Heart right ventricle (tissue), 16 donors: ENCODE data around the gene RFX3. TPM values are rescaled to one million over a fixed set of nuclear protein-coding genes. Genes with fewer than 3 reads are reported as not detected.

Experiments
- ATAC-seq, 8 donors: fragments of 200-7000 bp; cut with Tn5 transposase; one replicate each; pipeline ENCODE4 v1.9.1; 2020; ENCODE audit warnings: mild to moderate bottlenecking in 8 of 8, moderate library complexity in 8 of 8, moderate number of reproducible peaks in 1 of 8
- DNase-seq, 2 donors: peaks; one replicate each; pipeline ENCODE4 v3.0.0-alpha.2; 2020
- H3K27ac ChIP-seq, 10 donors: fragments of 200-600 bp; sonication (generic) in 2 of 10; one replicate each; pipeline versions ENCODE4 v1.5.0 to v1.8.0; 2020 to 2022; ENCODE audit warnings: mild to moderate bottlenecking in 3 of 10
- H3K27me3 ChIP-seq, 7 donors: fragments of 200-600 bp; one replicate each; pipeline ENCODE4 v1.8.0; 2021 to 2022; ENCODE audit warnings: mild to moderate bottlenecking in 2 of 7
- H3K36me3 ChIP-seq, 9 donors: fragments of 200-600 bp; sonication (generic) in 1 of 9; one replicate each; pipeline versions ENCODE4 v1.5.0 to v1.8.0; 2020 to 2022; ENCODE audit warnings: mild to moderate bottlenecking in 2 of 9
- H3K4me1 ChIP-seq, 9 donors: fragments of 200-600 bp; sonication (generic) in 1 of 9; one replicate each; pipeline versions ENCODE4 v1.5.0 to v1.8.0; 2020 to 2022; ENCODE audit warnings: mild to moderate bottlenecking in 4 of 9
- H3K4me3 ChIP-seq, 10 donors: fragments of 200-600 bp; sonication (generic) in 2 of 10; one replicate each; pipeline versions ENCODE4 v1.5.0 to v1.8.0; 2020 to 2022; ENCODE audit warnings: mild to moderate bottlenecking in 7 of 10, moderate library complexity in 2 of 10
- H3K9me3 ChIP-seq, 11 donors: fragments of 200-600 bp in 10 of 11; sonication (generic) in 2 of 11; one replicate each; pipeline versions ENCODE4 v1.5.0 to v1.8.0; 2013 to 2022; ENCODE audit warnings: mild to moderate bottlenecking in 2 of 11, control low read depth in 1 of 11, moderate library complexity in 1 of 11
- WGBS, 2 donors: extraction: QIAGEN DNeasy Blood & Tissue Kit; methylation state at CpG; one replicate each; pipeline ENCODE4 v1.1.7; 2013; ENCODE audit warnings: inconsistent platforms in 1 of 2; 5-methylcytosine and 5-hydroxymethylcytosine counted together
- intact Hi-C, 10 donors: fragments of 100-400 bp; cut with DNase I; formaldehyde crosslinking; loops; one replicate each; pipeline versions ENCODE4 v1.11.1 to v1.14.2; 2022
- polyA plus RNA-seq, 2 donors: library from polyadenylated mRNA; stranded (reverse); fragments of 200-250 nt; gene quantifications; one replicate each; pipeline ENCODE4 v1.2.3, GENCODE V29; 2013
- total RNA-seq, 10 donors: library from RNA; stranded (reverse); fragmentation: NEBNext Ultra II Directional in 3 of 10; extraction: Animal tissue kit (Norgen Biotek cat#: 25700) in 3 of 10; gene quantifications; one replicate each; pipeline versions ENCODE4 v1.2.1 to v1.2.4, GENCODE V29; 2021 to 2023
- TF ChIP-seq, protein P1 (sequence below), 9 donors: fragments of 200-600 bp; sonication (generic) in 2 of 9; IDR thresholded peaks; one replicate each; pipeline versions ENCODE4 v1.5.0 to v1.8.0; 2021 to 2022; ENCODE audit warnings: antibody characterized with exemption in 9 of 9, mild to moderate bottlenecking in 5 of 9, moderate library complexity in 1 of 9
- donor health status: Arrhythmogenic right ventricular cardiomyopathy.
- donor health status: ischemic (EF 13 %, LVEDD 7.1; RV severe dilation, severe dysfunction).
- donor health status: healthy with polysubstance abuse.
- donor health status: DM: no; HTN: yes; CAD: no.
- donor health status: DM: no; HTN: no; CAD: no.
- donor health status: ischemic (EF 25% LVEDD 6.9; RV normal size, moderate dysfunction).
- donor health status: ischemic (EF 25% LVEDD 5.7; RV mildly dilated, moderate dysfunction).
- donor health status: healthy.
- donor health status: DM: yes; HTN: yes; CAD: no.
- donor health status: Ischemic cardiomyopathy.
- donor health status: ischemic (EF 35%, LVEDD 5.7; RV mildly dilated, moderate dysfunction).
- donor health status: nonischemic (EF 11% LVEDD 7.7; RV severe dilation, severe dysfunction).
- donor health status: DM: yes; HTN: yes; CAD: no.
- donor health status: PGD.
- donor health status: ischemic (EF 29% LVEDD 5.4; RV normal size, mild dysfunction).
- donor health status: nonischemic (EF 23%, LVEDD 6.1; RV moderate dilation, normal function).

RFX3 gene
- total and polyA plus RNA-seq, 12 donors = 0.43 to 5.9 (median 3.5) TPM

DNA sequence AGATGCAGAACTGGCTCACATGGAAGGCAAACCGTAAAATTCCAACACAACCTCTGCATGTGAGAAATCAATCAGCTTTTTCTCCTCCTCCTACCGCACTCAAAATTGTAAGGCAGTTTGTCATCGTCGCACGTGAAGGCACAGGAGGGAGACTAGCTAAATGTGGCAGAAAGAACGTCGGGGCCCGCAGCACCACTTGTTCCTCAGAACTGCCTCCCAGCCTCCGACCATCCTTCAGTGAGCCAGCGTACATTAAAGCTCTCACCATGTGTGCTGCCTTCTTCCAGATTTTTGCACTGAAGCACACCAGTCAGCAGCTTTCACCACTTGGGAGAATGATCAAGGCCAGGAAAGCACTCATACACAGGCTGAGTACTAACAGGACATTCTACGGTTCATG, 105.9 kb downstream of the RFX3 start:
- Histone ChIP-seq H3K4me1 (no peaks in the 10 kb centered on the region), H3K9me3 (peaks cover 0 to 2% (median 0%) of the 10 kb centered on the region in 11 donors), H3K4me3 (no peak overlapping the region), H3K27me3 (no peaks in the 10 kb centered on the region), H3K27ac (no peak overlapping the region), H3K36me3 (no peaks in the 10 kb centered on the region)
- WGBS, 2 donors = 61 to 80% methylated on average over 11 of the region's 11 CpGs
- DNase-seq = no peak
- intact Hi-C loops = no loop called here
- ATAC-seq = no peak
- TF ChIP-seq, protein P1, sequence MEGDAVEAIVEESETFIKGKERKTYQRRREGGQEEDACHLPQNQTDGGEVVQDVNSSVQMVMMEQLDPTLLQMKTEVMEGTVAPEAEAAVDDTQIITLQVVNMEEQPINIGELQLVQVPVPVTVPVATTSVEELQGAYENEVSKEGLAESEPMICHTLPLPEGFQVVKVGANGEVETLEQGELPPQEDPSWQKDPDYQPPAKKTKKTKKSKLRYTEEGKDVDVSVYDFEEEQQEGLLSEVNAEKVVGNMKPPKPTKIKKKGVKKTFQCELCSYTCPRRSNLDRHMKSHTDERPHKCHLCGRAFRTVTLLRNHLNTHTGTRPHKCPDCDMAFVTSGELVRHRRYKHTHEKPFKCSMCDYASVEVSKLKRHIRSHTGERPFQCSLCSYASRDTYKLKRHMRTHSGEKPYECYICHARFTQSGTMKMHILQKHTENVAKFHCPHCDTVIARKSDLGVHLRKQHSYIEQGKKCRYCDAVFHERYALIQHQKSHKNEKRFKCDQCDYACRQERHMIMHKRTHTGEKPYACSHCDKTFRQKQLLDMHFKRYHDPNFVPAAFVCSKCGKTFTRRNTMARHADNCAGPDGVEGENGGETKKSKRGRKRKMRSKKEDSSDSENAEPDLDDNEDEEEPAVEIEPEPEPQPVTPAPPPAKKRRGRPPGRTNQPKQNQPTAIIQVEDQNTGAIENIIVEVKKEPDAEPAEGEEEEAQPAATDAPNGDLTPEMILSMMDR (IDR thresholded peaks at IDR 0.05) = no peak

DNA sequence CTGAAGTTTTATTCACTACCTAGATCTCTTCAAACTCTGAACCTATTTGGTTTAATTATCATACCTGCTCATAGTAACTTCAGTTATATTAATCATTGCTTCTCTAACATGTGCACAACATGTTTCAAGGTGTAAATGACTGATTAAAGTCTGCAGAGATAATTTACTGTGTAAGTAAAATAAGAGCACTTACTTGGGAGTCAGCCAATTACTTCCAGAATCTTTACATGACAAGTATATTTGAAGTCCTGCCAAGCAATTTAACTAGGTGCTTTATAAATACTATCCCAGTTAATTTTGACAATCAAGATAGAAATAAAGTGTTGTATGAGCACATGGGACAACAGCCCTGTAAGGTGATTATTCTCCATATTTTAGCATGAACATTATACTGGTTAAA, 109.9 kb downstream of the RFX3 start:
- intact Hi-C loops = no loop called here
- DNase-seq (no peak), ATAC-seq (no peak)
- TF ChIP-seq, protein P1 (IDR thresholded peaks at IDR 0.05) = no peak
- Histone ChIP-seq H3K27ac (no peak overlapping the region), H3K4me3 (no peak overlapping the region), H3K27me3 (no peaks in the 10 kb centered on the region), H3K4me1 (peaks cover 0 to 8% (median 0%) of the 10 kb centered on the region in 9 donors), H3K9me3 (no peaks in the 10 kb centered on the region), H3K36me3 (no peaks in the 10 kb centered on the region)

DNA sequence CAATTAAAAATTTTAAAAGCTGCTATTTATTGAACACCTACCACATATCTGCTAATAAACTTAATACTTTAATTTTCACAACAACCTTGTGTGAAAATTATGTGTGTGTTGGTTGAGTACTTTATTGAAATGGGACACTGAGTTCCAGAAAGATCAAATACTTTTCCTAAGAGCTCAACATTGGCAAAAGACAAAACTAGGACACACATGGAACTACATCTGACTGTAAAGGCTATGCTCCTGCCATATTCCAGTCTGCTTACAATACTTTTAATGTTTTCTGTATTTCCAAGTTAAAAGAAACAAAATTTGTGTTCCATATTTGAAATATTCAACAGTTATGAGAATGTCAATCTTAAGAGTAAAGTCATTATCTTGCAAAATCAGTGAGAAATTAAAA, 111.8 kb downstream of the RFX3 start:
- Histone ChIP-seq H3K36me3 (no peaks in the 10 kb centered on the region), H3K9me3 (no peaks in the 10 kb centered on the region), H3K27ac (peak overlapping the region in 1 of 10 donors; percentile 8), H3K27me3 (no peaks in the 10 kb centered on the region), H3K4me1 (peaks cover 0 to 8% (median 0%) of the 10 kb centered on the region in 9 donors), H3K4me3 (no peak overlapping the region)
- intact Hi-C loops = no loop called here
- no peak for DNase-seq
- ATAC-seq = peak in 2 of 8 donors; percentile 52 to 74
- TF ChIP-seq, protein P1 (IDR thresholded peaks at IDR 0.05) = no peak

DNA sequence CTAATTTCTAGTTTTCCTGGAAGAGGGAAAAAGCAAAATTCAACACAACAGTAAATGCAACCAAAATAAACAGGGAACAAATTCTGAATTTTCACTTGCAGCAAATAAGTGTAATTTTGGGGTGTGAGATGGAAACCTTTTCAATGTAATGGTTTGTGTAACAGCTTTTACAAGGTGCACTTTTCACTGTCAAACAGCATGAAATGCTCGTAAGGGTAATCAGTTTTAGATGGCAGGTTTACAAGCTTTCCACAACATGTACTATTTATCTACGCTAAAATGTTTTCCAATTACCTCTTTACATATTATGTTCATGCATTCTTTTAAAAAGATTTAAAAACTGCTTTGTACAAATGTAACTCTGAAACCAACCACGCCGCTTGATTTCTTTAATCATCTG, 115.3 kb downstream of the RFX3 start:
- Histone ChIP-seq H3K9me3 (no peaks in the 10 kb centered on the region), H3K4me1 (peaks cover 0 to 8% (median 0%) of the 10 kb centered on the region in 9 donors), H3K4me3 (no peak overlapping the region), H3K27me3 (no peaks in the 10 kb centered on the region), H3K27ac (no peak overlapping the region), H3K36me3 (no peaks in the 10 kb centered on the region)
- TF ChIP-seq, protein P1 (IDR thresholded peaks at IDR 0.05) = no peak
- no peak for DNase-seq
- intact Hi-C loops = no loop called here
- 97 to 99% methylated on average over 4 of the region's 4 CpGs for WGBS, 2 donors
- ATAC-seq = no peak
